ENCODE measurements around the gene HDAC4.

GRCh38 chr2:239005586-239005985 is 395.2 kb downstream of the HDAC4 start:
- TF ChIP-seq CTCF (IDR thresholded peaks at IDR 0.05; ENCODE audit: low read length) (no peak), EZH2 (IDR thresholded peaks at IDR 0.05; ENCODE audit: borderline replicate concordance, low read length) (no peak)
